Spleen (tissue), 11 donors: ENCODE measurements around the gene C3orf20. TPM values are rescaled to one million over a fixed set of nuclear protein-coding genes. Genes with fewer than 3 reads are reported as not detected.

Experiments used
- DNase-seq: peaks from one replicate; pipeline ENCODE4 v3.0.0-alpha.2; 2020
- H3K27ac ChIP-seq, 8 donors: fragments of 200-600 bp; sonication (generic) in 7 of 8; 1 replicate in 4 of 8; 2 replicates in 4 of 8; pipeline versions ENCODE4 v1.5.0 to v1.8.0; 2016 to 2021; ENCODE audit warnings: inconsistent platforms in 4 of 8, mild to moderate bottlenecking in 4 of 8, moderate library complexity in 1 of 8
- H3K27me3 ChIP-seq, 7 donors: fragments of 200-600 bp; sonication (generic) in 6 of 7; replicated peaks in 1 of 7; 1 replicate in 4 of 7; 2 replicates in 3 of 7; pipeline versions ENCODE4 v1.5.0 to v1.8.0; 2016 to 2021; ENCODE audit warnings: inconsistent platforms in 3 of 7, mild to moderate bottlenecking in 1 of 7
- H3K36me3 ChIP-seq, 6 donors: fragments of 200-600 bp; sonication (generic) in 5 of 6; 1 replicate in 4 of 6; 2 replicates in 2 of 6; pipeline versions ENCODE4 v1.5.0 to v1.8.0; 2016 to 2021; ENCODE audit warnings: inconsistent platforms in 2 of 6
- H3K4me1 ChIP-seq, 6 donors: fragments of 200-600 bp; sonication (generic) in 5 of 6; 1 replicate in 3 of 6; 2 replicates in 3 of 6; pipeline versions ENCODE4 v1.5.0 to v1.8.0; 2016 to 2021; ENCODE audit warnings: inconsistent platforms in 3 of 6
- H3K4me3 ChIP-seq, 8 donors: fragments of 200-600 bp; sonication (generic) in 7 of 8; 1 replicate in 4 of 8; 2 replicates in 4 of 8; pipeline versions ENCODE4 v1.5.0 to v1.8.0; 2016 to 2021; ENCODE audit warnings: inconsistent platforms in 4 of 8, mild to moderate bottlenecking in 4 of 8, moderate library complexity in 2 of 8
- H3K9me3 ChIP-seq, 8 donors: fragments of 200-600 bp; sonication (generic) in 7 of 8; 1 replicate in 4 of 8; 2 replicates in 4 of 8; pipeline versions ENCODE4 v1.5.0 to v1.8.0; 2016 to 2021; ENCODE audit warnings: inconsistent platforms in 4 of 8
- POLR2A ChIP-seq, 3 donors: fragments of 450-650 bp; IDR thresholded peaks; one replicate each; pipeline ENCODE4 v1.5.1; 2017; ENCODE audit warnings: antibody characterized with exemption in 3 of 3, mild to moderate bottlenecking in 1 of 3
- POLR2AphosphoS5 ChIP-seq, 3 donors: sonication (generic); formaldehyde crosslinking; IDR thresholded peaks; one replicate each; pipeline ENCODE4 v1.5.1; 2017; ENCODE audit warnings: antibody characterized with exemption in 3 of 3
- WGBS, 5 donors: extraction: QIAGEN DNeasy Blood & Tissue Kit in 3 of 5; methylation state at CpG; one replicate each; pipeline versions ENCODE4 v1.1.5 to v1.1.7; 2013 to 2018; 5-methylcytosine and 5-hydroxymethylcytosine counted together
- intact Hi-C: fragments of 100-400 bp; cut with DNase I; formaldehyde crosslinking; loops from one replicate; pipeline ENCODE4 v1.15.0; 2023; ENCODE audit warnings: low total_unique reads
- polyA plus RNA-seq, 3 donors: library from polyadenylated mRNA; stranded (reverse); fragments of 200-250 nt; gene quantifications; one replicate each; pipeline ENCODE4 v1.2.1, GENCODE V29; 2013
- total RNA-seq, 7 donors: library from RNA; depleted of rRNA in 3 of 7; stranded (reverse); fragments of >200 nt in 3 of 7; fragmentation: NEBNext Ultra II Directional in 4 of 7; extraction: Animal tissue kit (Norgen Biotek cat#: 25700) in 4 of 7; gene quantifications; one replicate each; pipeline versions ENCODE4 v1.1.0 to v1.2.1, GENCODE V29; 2016 to 2021
- TF ChIP-seq, protein P1 (sequence below), 11 experiments: fragments of 200-600 bp in 7 of 11; fragments of 450-650 bp in 4 of 11; sonication (generic) in 4 of 11; IDR thresholded peaks in 8 of 11; conservative IDR thresholded peaks in 3 of 11; 1 replicate in 7 of 11; 2 replicates in 4 of 11; pipeline versions ENCODE4 v1.4.0 to v1.8.0; 2016 to 2021; ENCODE audit warnings: antibody characterized with exemption in 11 of 11, inconsistent platforms in 4 of 11, mild to moderate bottlenecking in 1 of 11
- donor health status: healthy with polysubstance abuse.
- donor health status: DM: no; HTN: no; CAD: no; lungs with moderate emphysema.
- donor health status: DM: no; HTN: no; CAD: no.
- donor health status: Bipolar disorder and iron deficiency.
- donor health status: healthy.
- donor health status: DM: no; HTN: no; CAD: no.
- donor health status: DM: yes; HTN: yes; CAD: no.

C3orf20 gene
- total and polyA plus RNA-seq, 10 donors = 0.17 to 1.1 (median 0.30) TPM; not detected in 3

DNA sequence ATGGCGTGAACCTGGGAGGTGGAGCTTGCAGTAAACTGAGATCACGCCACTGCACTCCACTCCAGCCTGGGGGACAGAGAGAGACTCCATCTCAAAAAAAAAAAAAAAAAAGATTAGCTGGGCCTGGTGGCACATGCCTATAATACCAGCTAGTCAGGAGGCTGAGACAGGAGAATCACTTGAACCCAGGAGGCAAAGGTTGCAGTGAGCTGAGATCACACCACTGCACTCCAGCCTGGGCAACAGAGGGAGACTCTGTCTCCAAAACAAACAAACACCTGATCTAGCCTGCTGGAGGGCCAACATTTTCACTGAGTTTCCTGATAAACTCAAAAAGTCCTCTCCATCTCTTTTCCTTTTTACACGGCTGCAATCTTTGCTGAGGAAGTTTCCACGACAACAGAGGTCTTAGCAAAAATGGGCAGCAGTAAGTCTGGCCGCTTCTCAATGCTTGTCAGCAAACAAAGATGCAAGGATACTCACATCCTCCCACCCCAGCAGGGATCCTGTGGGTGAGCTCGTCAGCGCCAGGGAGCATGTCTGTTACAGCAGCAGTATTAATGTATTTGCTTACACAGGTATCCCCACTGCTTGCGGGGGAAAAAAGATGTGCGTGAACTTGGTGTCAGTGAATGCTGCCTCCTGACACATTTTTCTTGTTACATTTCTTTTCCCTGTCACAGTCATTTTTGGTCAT, 44.4 kb upstream of the C3orf20 start:
- intact Hi-C loops = no loop called here
- H3K27me3 ChIP-seq = peaks cover 0 to 39% (median 0%) of the 10 kb centered on the region in 7 donors
- TF ChIP-seq POLR2A (IDR thresholded peaks at IDR 0.05) (no peak), POLR2AphosphoS5 (IDR thresholded peaks at IDR 0.05) (no peak)
- TF ChIP-seq, protein P1, sequence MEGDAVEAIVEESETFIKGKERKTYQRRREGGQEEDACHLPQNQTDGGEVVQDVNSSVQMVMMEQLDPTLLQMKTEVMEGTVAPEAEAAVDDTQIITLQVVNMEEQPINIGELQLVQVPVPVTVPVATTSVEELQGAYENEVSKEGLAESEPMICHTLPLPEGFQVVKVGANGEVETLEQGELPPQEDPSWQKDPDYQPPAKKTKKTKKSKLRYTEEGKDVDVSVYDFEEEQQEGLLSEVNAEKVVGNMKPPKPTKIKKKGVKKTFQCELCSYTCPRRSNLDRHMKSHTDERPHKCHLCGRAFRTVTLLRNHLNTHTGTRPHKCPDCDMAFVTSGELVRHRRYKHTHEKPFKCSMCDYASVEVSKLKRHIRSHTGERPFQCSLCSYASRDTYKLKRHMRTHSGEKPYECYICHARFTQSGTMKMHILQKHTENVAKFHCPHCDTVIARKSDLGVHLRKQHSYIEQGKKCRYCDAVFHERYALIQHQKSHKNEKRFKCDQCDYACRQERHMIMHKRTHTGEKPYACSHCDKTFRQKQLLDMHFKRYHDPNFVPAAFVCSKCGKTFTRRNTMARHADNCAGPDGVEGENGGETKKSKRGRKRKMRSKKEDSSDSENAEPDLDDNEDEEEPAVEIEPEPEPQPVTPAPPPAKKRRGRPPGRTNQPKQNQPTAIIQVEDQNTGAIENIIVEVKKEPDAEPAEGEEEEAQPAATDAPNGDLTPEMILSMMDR (IDR thresholded peaks at IDR 0.05 in 8 of 11, conservative IDR thresholded peaks at IDR 0.05 in 3 of 11) = no peak
- H3K4me3 ChIP-seq = no peak overlapping the region
- no peaks in the 10 kb centered on the region for H3K4me1 ChIP-seq
- 81 to 93% (median 85%) methylated on average over 9 of the region's 9 CpGs for WGBS, 5 donors
- peaks cover 0 to 9% (median 0%) of the 10 kb centered on the region in 8 donors for H3K9me3 ChIP-seq
- no peak overlapping the region for H3K27ac ChIP-seq
- no peaks in the 10 kb centered on the region for H3K36me3 ChIP-seq
- DNase-seq = no peak

DNA sequence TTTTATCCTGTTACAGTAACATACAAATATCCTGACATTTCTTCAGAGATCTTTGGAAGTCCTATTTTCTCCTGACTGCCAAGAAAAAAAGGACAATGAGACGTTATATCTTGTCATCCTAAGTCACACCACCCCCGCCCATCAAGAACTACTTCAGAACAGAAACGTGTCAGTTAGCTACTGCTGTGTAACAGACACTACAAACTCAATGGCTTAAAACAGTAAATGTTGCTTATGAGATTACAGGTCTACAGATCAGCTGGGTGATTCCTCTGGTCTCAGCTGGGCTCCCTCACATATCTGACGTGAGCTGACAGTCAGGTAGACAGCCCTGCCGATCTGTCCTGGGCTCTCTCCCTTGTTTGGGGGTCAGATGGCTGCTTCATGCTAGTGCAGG, 43.8 kb upstream of the C3orf20 start:
- H3K27me3 ChIP-seq = peaks cover 0 to 44% (median 0%) of the 10 kb centered on the region in 7 donors
- DNase-seq = no peak
- H3K4me1 ChIP-seq = no peaks in the 10 kb centered on the region
- intact Hi-C loops = no loop called here
- peaks cover 0 to 9% (median 0%) of the 10 kb centered on the region in 8 donors for H3K9me3 ChIP-seq
- WGBS, 5 donors = 74 to 91% (median 83%) methylated on average over 5 of the region's 5 CpGs
- no peak overlapping the region for H3K4me3 ChIP-seq
- no peak overlapping the region for H3K27ac ChIP-seq
- no peak for TF ChIP-seq POLR2A (IDR thresholded peaks at IDR 0.05)
- TF ChIP-seq POLR2AphosphoS5 (IDR thresholded peaks at IDR 0.05) = no peak
- TF ChIP-seq, protein P1 (IDR thresholded peaks at IDR 0.05 in 8 of 11, conservative IDR thresholded peaks at IDR 0.05 in 3 of 11) = no peak
- H3K36me3 ChIP-seq = no peaks in the 10 kb centered on the region

DNA sequence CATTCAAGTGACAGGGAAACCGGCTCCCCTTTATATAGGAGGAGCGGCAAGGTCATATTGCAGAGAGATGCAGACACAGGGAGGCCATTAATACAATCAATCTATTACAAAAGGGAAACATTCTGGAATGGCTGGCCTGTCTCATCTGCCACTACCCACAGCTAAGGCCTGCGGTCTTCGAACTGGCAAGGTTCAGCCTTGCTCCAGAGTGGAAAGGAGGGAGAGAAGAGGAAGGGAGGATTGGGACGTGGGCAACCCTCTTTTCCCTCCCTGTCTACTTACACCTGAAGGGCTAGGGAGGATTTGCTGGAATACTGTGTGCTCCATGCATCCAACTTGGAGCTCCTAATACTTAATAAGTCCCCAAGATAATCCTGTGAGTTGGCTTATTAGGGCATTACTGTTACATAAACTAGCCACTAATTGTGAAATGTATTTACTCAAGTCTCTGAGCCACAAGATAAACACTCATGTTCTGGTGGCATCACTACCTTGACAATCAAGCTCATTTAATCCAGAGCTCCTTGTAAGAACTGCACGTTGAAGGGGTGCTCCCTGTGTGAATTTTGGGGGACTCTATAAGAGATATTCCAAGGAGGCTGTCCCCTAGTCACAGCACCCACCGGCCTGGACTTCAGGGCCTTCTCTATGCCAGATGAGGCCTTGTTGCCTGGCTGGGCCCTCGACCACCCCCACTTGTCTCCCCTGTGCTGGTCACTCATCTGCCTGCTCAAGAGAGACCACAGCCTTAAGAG, 43.1 kb upstream of the C3orf20 start:
- Histone ChIP-seq H3K36me3 (no peaks in the 10 kb centered on the region), H3K4me1 (no peaks in the 10 kb centered on the region), H3K27me3 (peaks cover 0 to 52% (median 0%) of the 10 kb centered on the region in 7 donors), H3K9me3 (peaks cover 0 to 9% (median 0%) of the 10 kb centered on the region in 8 donors), H3K27ac (no peak overlapping the region), H3K4me3 (no peak overlapping the region)
- WGBS, 5 donors = 74 to 89% (median 82%) methylated on average over 8 of the region's 8 CpGs
- intact Hi-C loops = no loop called here
- DNase-seq = no peak
- TF ChIP-seq, protein P1 (IDR thresholded peaks at IDR 0.05 in 8 of 11, conservative IDR thresholded peaks at IDR 0.05 in 3 of 11) = no peak
- TF ChIP-seq POLR2A (IDR thresholded peaks at IDR 0.05) (no peak), POLR2AphosphoS5 (IDR thresholded peaks at IDR 0.05) (no peak)

DNA sequence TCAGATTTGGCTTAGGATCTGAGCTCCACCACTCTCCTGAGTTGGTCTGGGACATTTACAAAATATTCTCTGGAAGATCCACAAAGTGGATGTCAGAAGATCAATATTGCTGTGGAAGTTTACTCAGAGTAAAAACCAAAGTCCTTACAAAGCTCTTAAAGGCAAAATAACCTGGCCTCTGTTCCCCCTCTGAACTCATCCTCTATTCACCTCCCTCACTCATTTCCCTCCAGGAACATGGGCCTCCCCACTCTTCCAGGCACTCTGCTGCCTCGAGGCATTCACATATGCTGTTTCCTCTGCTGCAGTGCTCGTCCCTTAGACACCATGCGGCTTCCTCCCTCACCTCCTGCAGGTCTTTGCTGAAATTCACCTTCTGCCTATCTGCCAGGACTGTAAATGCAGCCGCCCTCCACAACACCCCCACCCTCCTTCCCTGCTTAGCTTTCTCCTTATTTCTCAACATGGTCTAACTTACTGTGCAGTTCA, 42.5 kb upstream of the C3orf20 start:
- intact Hi-C loops = no loop called here
- no peak for TF ChIP-seq POLR2AphosphoS5 (IDR thresholded peaks at IDR 0.05)
- TF ChIP-seq, protein P1 (IDR thresholded peaks at IDR 0.05 in 8 of 11, conservative IDR thresholded peaks at IDR 0.05 in 3 of 11) = no peak
- no peak for TF ChIP-seq POLR2A (IDR thresholded peaks at IDR 0.05)
- no peak overlapping the region for H3K4me3 ChIP-seq
- H3K4me1 ChIP-seq = no peaks in the 10 kb centered on the region
- peaks cover 0 to 9% (median 0%) of the 10 kb centered on the region in 8 donors for H3K9me3 ChIP-seq
- H3K27ac ChIP-seq = no peak overlapping the region
- H3K36me3 ChIP-seq = no peaks in the 10 kb centered on the region
- 59 to 65% (median 64%) methylated on average over 4 of the region's 4 CpGs for WGBS, 5 donors
- H3K27me3 ChIP-seq = peaks cover 0 to 52% (median 3%) of the 10 kb centered on the region in 7 donors
- DNase-seq = no peak
